DOHH2 (cell line): ENCODE measurements around the gene DUSP8.

Source experiments
- EZH2phosphoT487 ChIP-seq: fragments of 200-600 bp; sonication (generic); IDR thresholded peaks from 2 replicates; pipeline ENCODE4 v1.6.1; 2017; ENCODE audit warnings: borderline replicate concordance, mild to moderate bottlenecking, antibody characterized with exemption, low read length, moderate library complexity, mixed read lengths
- TF ChIP-seq, protein P1 (sequence below): fragments of 200-600 bp; sonication (generic); IDR thresholded peaks from one replicate; pipeline ENCODE4 v1.5.1; 2014; ENCODE audit warnings: antibody characterized with exemption, mild to moderate bottlenecking, low read depth, low read length; ENCODE audit not compliant: poor library complexity, severe bottlenecking

DNA sequence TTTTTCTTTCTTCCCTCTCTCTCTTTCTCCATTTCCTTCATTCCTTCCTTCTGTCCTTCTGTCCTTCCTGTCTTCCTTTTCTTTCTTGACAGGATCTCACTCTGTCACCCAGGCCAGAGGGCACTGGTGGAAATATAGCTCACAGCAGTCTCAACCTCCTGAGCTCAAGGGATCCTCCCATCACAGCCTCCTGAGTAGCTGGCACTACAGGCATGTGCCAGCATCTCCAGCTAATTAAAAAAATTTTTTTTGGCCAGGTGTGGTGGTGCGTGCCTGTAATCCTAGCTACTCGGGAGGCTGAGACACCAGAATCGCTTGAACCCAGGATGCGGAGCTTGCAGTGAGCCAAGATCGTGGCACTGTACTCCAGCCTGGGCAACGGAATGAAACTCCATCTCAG, 4.8 kb upstream of the DUSP8 start:
- TF ChIP-seq, protein P1, sequence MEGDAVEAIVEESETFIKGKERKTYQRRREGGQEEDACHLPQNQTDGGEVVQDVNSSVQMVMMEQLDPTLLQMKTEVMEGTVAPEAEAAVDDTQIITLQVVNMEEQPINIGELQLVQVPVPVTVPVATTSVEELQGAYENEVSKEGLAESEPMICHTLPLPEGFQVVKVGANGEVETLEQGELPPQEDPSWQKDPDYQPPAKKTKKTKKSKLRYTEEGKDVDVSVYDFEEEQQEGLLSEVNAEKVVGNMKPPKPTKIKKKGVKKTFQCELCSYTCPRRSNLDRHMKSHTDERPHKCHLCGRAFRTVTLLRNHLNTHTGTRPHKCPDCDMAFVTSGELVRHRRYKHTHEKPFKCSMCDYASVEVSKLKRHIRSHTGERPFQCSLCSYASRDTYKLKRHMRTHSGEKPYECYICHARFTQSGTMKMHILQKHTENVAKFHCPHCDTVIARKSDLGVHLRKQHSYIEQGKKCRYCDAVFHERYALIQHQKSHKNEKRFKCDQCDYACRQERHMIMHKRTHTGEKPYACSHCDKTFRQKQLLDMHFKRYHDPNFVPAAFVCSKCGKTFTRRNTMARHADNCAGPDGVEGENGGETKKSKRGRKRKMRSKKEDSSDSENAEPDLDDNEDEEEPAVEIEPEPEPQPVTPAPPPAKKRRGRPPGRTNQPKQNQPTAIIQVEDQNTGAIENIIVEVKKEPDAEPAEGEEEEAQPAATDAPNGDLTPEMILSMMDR: no peak
- TF ChIP-seq EZH2phosphoT487: no peak
